ENCODE data around the gene NCLN.
"Not testable (repeated sequence)": the region's sequence is repeated elsewhere in the genome, so short reads cannot be mapped to it uniquely, and the experiment has no call there.

The NCLN gene

GRCh38 chr19:3157096-3157845, 28.5 kb upstream of the NCLN start:
- DNase-seq = no peak

DNA sequence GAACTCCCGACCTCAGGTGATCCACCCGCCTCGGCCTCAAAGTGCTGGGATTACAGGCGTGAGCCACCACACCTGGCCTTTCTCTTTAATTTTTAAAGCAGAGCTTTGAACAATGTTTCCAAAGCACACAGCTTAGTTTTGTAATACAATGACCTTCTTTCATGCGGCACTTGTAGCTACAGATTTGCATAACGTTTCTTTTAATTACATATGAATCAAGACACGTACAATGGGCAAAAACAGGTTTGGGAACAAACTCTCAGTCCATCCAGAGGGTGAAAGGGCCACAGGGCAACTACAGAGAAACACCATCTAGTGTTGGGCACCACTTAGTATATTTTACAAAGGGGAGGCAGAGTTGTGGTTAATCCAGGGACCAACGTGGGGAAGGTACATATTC, 26.2 kb upstream of the NCLN start:
- no peak for DNase-seq

- DNase-seq = no peak
Observed at GRCh38 chr19:3160219-3160618, 25.5 kb upstream of the NCLN start.

GRCh38 chr19:3161453-3161852, 24.3 kb upstream of the NCLN start:
- DNase-seq = no peak

- DNase-seq = no peak
Observed at GRCh38 chr19:3162418-3163229, 23.1 kb upstream of the NCLN start.

DNA sequence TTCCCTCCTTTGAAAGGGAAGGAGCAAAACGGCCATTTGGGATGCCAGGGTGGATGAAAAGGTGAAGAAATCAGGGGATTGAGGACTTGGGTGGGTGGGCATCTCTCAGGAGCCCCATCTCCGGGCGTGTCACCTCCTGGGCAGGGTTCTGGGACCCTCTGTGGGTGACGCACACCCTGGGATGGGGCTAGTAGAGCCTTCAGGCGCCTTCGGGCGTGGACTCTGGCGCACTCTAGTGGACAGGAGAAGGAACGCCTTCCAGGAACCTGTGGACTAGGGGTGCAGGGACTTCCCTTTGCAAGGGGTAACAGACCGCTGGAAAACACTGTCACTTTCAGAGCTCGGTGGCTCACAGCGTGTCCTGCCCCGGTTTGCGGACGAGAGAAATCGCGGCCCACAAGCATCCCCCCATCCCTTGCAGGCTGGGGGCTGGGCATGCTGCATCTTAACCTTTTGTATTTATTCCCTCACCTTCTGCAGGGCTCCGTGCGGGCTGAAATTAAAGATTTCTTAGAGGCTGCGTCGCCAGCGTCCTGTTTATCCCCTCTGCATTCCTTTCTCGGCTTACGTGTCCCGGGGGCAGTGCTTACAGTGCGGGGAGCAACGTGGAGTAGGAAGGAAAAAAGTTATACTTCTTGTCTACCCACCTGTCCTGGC, 22.4 kb upstream of the NCLN start:
- peak; percentile 54 for DNase-seq

GRCh38 chr19:3163943-3164342, 21.8 kb upstream of the NCLN start:
- no peak for DNase-seq

DNA sequence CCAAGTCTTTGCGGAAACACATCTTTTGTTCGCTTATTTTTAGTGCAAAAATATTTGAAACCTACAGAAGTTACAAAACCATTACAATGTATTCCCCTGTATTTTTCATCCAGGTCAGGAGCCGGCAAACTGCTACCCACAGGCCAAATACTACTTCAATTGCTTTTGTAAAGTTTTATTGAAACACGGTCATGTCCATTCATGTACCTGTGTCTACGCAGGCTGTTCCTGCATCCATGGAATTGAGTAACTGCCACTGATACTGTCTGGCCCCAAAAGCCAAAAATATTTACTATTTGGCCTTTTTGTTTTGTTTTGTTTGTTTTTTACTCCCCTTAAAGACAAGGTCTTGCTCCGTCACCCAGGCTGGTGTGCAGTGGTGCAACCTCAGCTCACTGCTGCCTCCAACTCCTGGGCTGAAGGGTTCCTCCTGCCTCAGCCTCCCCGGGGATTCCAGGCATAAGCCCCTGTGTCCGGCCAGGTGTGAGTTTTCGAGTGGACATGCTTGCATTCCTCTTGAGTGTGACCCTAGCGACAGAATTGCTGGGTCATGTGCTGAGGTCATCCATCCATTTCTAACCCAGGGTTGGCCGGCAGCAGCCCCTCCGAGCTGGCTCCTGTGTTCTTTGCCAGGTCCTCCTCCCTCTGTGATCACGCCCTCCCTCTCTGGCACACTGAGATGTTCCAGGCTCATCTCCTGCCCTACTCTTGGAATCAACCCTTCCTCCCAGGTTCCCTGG, 18.0 kb upstream of the NCLN start:
- DNase-seq = no peak

GRCh38 chr19:3171894-3172672, 13.6 kb upstream of the NCLN start:
- no peak for DNase-seq

- DNase-seq = not testable (repeated sequence)
Observed at GRCh38 chr19:3172673-3173000, 13.1 kb upstream of the NCLN start.

- peak; percentile 1 for DNase-seq
Observed at GRCh38 chr19:3175781-3176714, 9.7 kb upstream of the NCLN start.

DNA sequence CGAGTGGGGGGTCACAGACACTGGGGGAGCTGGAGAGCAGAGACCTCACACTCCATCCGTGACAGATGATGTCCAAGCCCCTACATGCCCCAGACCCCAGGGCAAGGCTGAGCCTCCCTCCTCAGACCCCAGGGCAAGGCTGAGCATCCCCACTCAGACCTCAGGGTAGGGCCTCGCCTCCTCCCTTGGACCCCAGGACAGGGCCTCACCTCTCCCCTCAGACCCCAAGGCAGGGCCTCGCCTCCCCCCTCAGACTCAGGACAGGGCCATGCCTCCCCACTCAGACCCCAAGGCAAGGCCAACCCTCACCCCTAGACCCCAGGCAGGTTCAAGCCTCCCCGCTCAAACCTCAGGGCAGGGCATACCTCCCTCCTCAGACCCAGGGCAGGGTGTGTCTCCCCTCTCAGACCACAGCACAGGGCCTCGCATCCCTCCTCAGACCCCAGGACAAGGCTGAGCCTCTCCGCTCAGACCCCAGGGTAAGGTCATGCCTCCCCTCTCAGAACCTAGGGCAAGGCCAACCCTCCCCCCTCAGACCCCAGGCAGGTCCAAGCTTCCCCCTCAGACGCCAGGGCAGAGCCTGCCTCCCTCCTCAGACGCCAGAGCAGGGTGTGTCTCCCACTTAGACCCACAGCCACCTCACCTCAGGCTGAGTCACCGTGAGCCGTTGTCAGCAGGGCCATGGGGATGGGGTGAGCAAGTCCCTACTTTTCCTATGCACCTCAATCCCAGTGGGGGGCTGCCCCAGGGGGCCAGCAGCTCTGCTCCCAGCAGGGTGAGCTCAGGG, 8.8 kb upstream of the NCLN start:
- no peak for DNase-seq

DNA sequence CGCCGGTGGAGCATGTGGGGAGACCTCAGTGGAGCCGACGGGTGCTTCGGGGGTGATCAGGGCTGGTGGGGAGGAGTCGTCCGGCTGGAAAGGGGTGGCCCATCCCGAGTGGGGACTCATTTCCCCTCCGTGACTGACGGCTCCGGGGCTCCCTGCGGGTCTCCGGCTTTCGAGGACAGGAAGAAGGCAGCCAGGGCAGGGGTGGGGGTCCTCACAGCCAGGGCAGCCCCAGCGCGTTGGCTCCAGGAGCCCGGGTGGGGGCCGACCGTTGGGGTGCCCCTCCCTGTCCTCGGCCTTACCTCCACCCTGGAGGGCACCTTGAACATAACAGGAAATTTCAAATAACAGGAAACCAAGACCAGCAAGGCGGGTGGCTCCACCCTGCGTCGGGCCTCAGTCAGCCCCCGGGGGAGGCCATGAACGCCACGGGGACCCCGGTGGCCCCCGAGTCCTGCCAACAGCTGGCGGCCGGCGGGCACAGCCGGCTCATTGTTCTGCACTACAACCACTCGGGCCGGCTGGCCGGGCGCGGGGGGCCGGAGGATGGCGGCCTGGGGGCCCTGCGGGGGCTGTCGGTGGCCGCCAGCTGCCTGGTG, 7.3 kb upstream of the NCLN start, which contains the start of gene S1PR4:
Gene S1PR4, plus strand, starts transcription at position 393 of the 596 bp plus-strand sequence. Its CDS starts 24 bp downstream, at position 417.
- no peak for DNase-seq

DNA sequence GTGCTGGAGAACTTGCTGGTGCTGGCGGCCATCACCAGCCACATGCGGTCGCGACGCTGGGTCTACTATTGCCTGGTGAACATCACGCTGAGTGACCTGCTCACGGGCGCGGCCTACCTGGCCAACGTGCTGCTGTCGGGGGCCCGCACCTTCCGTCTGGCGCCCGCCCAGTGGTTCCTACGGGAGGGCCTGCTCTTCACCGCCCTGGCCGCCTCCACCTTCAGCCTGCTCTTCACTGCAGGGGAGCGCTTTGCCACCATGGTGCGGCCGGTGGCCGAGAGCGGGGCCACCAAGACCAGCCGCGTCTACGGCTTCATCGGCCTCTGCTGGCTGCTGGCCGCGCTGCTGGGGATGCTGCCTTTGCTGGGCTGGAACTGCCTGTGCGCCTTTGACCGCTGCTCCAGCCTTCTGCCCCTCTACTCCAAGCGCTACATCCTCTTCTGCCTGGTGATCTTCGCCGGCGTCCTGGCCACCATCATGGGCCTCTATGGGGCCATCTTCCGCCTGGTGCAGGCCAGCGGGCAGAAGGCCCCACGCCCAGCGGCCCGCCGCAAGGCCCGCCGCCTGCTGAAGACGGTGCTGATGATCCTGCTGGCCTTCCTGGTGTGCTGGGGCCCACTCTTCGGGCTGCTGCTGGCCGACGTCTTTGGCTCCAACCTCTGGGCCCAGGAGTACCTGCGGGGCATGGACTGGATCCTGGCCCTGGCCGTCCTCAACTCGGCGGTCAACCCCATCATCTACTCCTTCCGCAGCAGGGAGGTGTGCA, 6.6 kb upstream of the NCLN start:
- no peak for DNase-seq

GRCh38 chr19:3179739-3180293, 5.9 kb upstream of the NCLN start:
- DNase-seq = no peak

- no peak for DNase-seq
Observed at GRCh38 chr19:3183721-3184641, 1.7 kb upstream of the NCLN start.

DNA sequence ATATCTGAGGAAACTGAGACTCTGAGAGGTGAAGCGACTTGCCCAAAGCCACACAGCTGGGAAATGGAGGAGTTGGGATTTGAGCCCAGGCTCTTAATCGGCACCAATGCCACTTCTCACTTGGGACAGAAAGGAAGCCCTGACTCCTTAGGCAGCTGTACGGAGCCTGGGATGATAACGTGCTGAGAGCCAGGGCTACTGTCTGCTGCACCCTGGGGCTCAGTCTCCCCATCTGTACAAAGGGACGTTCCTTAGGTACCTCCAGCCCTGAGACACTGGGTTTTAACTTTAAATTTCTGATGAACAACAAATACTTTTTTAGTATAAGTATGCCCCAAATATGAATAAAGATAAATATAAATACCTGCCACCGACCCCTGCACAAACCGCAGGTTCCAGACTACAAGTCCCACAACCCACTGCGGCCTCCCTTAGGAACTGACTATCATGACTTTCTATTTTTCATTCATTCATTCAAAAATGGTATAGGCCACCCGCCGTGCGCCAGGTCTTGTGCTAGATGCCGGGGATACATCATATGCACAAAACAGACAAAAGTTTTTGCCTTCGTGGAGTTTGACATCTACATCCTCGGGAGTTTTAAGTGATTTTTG, 776 bp upstream of the NCLN start:
- peak; percentile 76 for DNase-seq

Data from NCI-H774 (cell line).